BLaER1 treated with 17β-estradiol and CSF1 and Interleukin-3, amounts not matched to agents 10 nM and 100 nM (cell line): ENCODE results near the gene L3MBTL4.

ENCODE experiments used
- H3K27ac ChIP-seq, 11 experiments: shearing (Covaris generic); formaldehyde crosslinking; 2 replicates each; pipeline ENCODE4 v1.8.1; 2022
- H3K27me3 ChIP-seq, 11 experiments: shearing (Covaris generic); formaldehyde crosslinking; 2 replicates each; pipeline ENCODE4 v1.8.1; 2022
- H3K36me3 ChIP-seq, 11 experiments: shearing (Covaris generic); formaldehyde crosslinking; 2 replicates each; pipeline ENCODE4 v1.8.1; 2022
- H3K4me1 ChIP-seq, 10 experiments: shearing (Covaris generic); formaldehyde crosslinking; 2 replicates each; pipeline ENCODE4 v1.8.1; 2022
- H3K4me2 ChIP-seq, 11 experiments: shearing (Covaris generic); formaldehyde crosslinking; 2 replicates each; pipeline ENCODE4 v1.8.1; 2022
- H3K4me3 ChIP-seq, 10 experiments: shearing (Covaris generic); formaldehyde crosslinking; 2 replicates each; pipeline ENCODE4 v1.8.1; 2022
- H3K9ac ChIP-seq, 11 experiments: shearing (Covaris generic); formaldehyde crosslinking; 2 replicates each; pipeline ENCODE4 v1.8.1; 2022
- H3K9me3 ChIP-seq, 11 experiments: shearing (Covaris generic); formaldehyde crosslinking; replicated peaks in 1 of 11; 2 replicates each; pipeline ENCODE4 v1.8.1; 2022
- H4K20me1 ChIP-seq, 11 experiments: shearing (Covaris generic); formaldehyde crosslinking; 2 replicates each; pipeline ENCODE4 v1.8.1; 2022
- Cebpa-rat ChIP-seq, 11 experiments: shearing (Covaris generic); IDR thresholded peaks; 2 replicates each; pipeline ENCODE4 v1.8.1; 2022

Gene L3MBTL4

GRCh38 chr18:6210349-6211173 lies 204.2 kb downstream of the L3MBTL4 start:
- H4K20me1 ChIP-seq: no peaks in the 10 kb centered on the region
- no peaks in the 10 kb centered on the region for H3K27me3 ChIP-seq
- no peaks in the 10 kb centered on the region for H3K4me1 ChIP-seq
- H3K36me3 ChIP-seq: no peaks in the 10 kb centered on the region
- TF ChIP-seq Cebpa-rat (IDR thresholded peaks at IDR 0.05): no peak
- H3K9me3 ChIP-seq: no peaks in the 10 kb centered on the region
- H3K4me2 ChIP-seq: no peak overlapping the region
- no peak overlapping the region for H3K27ac ChIP-seq
- H3K4me3 ChIP-seq: no peak overlapping the region
- H3K9ac ChIP-seq: no peak overlapping the region

GRCh38 chr18:6207941-6208340 lies 206.8 kb downstream of the L3MBTL4 start:
- no peaks in the 10 kb centered on the region for H3K36me3 ChIP-seq
- no peak overlapping the region for H3K4me2 ChIP-seq
- no peak for TF ChIP-seq Cebpa-rat (IDR thresholded peaks at IDR 0.05)
- no peak overlapping the region for H3K4me3 ChIP-seq
- H4K20me1 ChIP-seq: no peaks in the 10 kb centered on the region
- no peaks in the 10 kb centered on the region for H3K4me1 ChIP-seq
- H3K9ac ChIP-seq: no peak overlapping the region
- H3K27me3 ChIP-seq: no peaks in the 10 kb centered on the region
- H3K27ac ChIP-seq: no peak overlapping the region
- no peaks in the 10 kb centered on the region for H3K9me3 ChIP-seq

- Histone ChIP-seq H3K9me3 (no peaks in the 10 kb centered on the region), H3K9ac (no peak overlapping the region), H4K20me1 (no peaks in the 10 kb centered on the region), H3K4me1 (no peaks in the 10 kb centered on the region), H3K27ac (no peak overlapping the region), H3K27me3 (no peaks in the 10 kb centered on the region), H3K36me3 (no peaks in the 10 kb centered on the region), H3K4me2 (no peak overlapping the region), H3K4me3 (no peak overlapping the region)
- TF ChIP-seq Cebpa-rat (IDR thresholded peaks at IDR 0.05): no peak
These were observed 207.6 kb downstream of the L3MBTL4 start for GRCh38 chr18:6207116-6207515.

GRCh38 chr18:6205706-6206105 lies 209.0 kb downstream of the L3MBTL4 start:
- no peak for TF ChIP-seq Cebpa-rat (IDR thresholded peaks at IDR 0.05)
- Histone ChIP-seq H3K9me3 (no peaks in the 10 kb centered on the region), H3K4me2 (no peak overlapping the region), H3K9ac (no peak overlapping the region), H4K20me1 (no peaks in the 10 kb centered on the region), H3K27me3 (no peaks in the 10 kb centered on the region), H3K4me1 (no peaks in the 10 kb centered on the region), H3K4me3 (no peak overlapping the region), H3K36me3 (no peaks in the 10 kb centered on the region), H3K27ac (no peak overlapping the region)

GRCh38 chr18:6204476-6204875 lies 210.2 kb downstream of the L3MBTL4 start:
- Histone ChIP-seq H3K4me2 (no peak overlapping the region), H4K20me1 (no peaks in the 10 kb centered on the region), H3K27me3 (no peaks in the 10 kb centered on the region), H3K9ac (no peak overlapping the region), H3K27ac (no peak overlapping the region), H3K4me3 (no peak overlapping the region), H3K9me3 (no peaks in the 10 kb centered on the region), H3K4me1 (no peaks in the 10 kb centered on the region), H3K36me3 (no peaks in the 10 kb centered on the region)
- TF ChIP-seq Cebpa-rat (IDR thresholded peaks at IDR 0.05): no peak

- TF ChIP-seq Cebpa-rat (IDR thresholded peaks at IDR 0.05): no peak
- Histone ChIP-seq H3K4me1 (no peaks in the 10 kb centered on the region), H3K27me3 (no peaks in the 10 kb centered on the region), H3K9ac (no peak overlapping the region), H3K9me3 (no peaks in the 10 kb centered on the region), H3K27ac (no peak overlapping the region), H3K36me3 (no peaks in the 10 kb centered on the region), H3K4me3 (no peak overlapping the region), H3K4me2 (no peak overlapping the region), H4K20me1 (no peaks in the 10 kb centered on the region)
These were observed 210.9 kb downstream of the L3MBTL4 start for GRCh38 chr18:6203791-6204190.

- Histone ChIP-seq H3K4me3 (no peak overlapping the region), H3K27me3 (no peaks in the 10 kb centered on the region), H3K36me3 (no peaks in the 10 kb centered on the region), H3K4me2 (no peak overlapping the region), H3K9ac (no peak overlapping the region), H3K4me1 (no peaks in the 10 kb centered on the region), H3K9me3 (peaks cover 0 to under 1% (median 0%) of the 10 kb centered on the region in 11 experiments; a peak in 1 of 22 replicates), H3K27ac (no peak overlapping the region), H4K20me1 (no peaks in the 10 kb centered on the region)
- no peak for TF ChIP-seq Cebpa-rat (IDR thresholded peaks at IDR 0.05)
These were observed 211.8 kb downstream of the L3MBTL4 start for GRCh38 chr18:6202861-6203260.

- TF ChIP-seq Cebpa-rat (IDR thresholded peaks at IDR 0.05): no peak
- Histone ChIP-seq H3K4me3 (no peak overlapping the region), H3K36me3 (no peaks in the 10 kb centered on the region), H3K27me3 (no peaks in the 10 kb centered on the region), H3K4me2 (no peak overlapping the region), H3K9me3 (peaks cover 0 to 7% (median 0%) of the 10 kb centered on the region in 11 experiments; a peak in 5 of 22 replicates), H4K20me1 (no peaks in the 10 kb centered on the region), H3K9ac (no peak overlapping the region), H3K4me1 (no peaks in the 10 kb centered on the region), H3K27ac (no peak overlapping the region)
These were observed 214.4 kb downstream of the L3MBTL4 start for GRCh38 chr18:6200204-6200774.

- Histone ChIP-seq H3K4me1 (no peaks in the 10 kb centered on the region), H3K4me3 (no peak overlapping the region), H4K20me1 (no peaks in the 10 kb centered on the region), H3K36me3 (no peaks in the 10 kb centered on the region), H3K9me3 (peaks cover 0 to 7% (median 0%) of the 10 kb centered on the region in 11 experiments; a peak in 5 of 22 replicates), H3K9ac (no peak overlapping the region), H3K27me3 (no peaks in the 10 kb centered on the region), H3K4me2 (no peak overlapping the region), H3K27ac (no peak overlapping the region)
- no peak for TF ChIP-seq Cebpa-rat (IDR thresholded peaks at IDR 0.05)
These were observed 214.9 kb downstream of the L3MBTL4 start for GRCh38 chr18:6199777-6200176.

- no peaks in the 10 kb centered on the region for H3K36me3 ChIP-seq
- peaks cover 0 to 7% (median 0%) of the 10 kb centered on the region in 11 experiments; a peak in 5 of 22 replicates for H3K9me3 ChIP-seq
- H3K27ac ChIP-seq: no peak overlapping the region
- no peaks in the 10 kb centered on the region for H3K27me3 ChIP-seq
- no peak overlapping the region for H3K4me2 ChIP-seq
- H4K20me1 ChIP-seq: no peaks in the 10 kb centered on the region
- TF ChIP-seq Cebpa-rat (IDR thresholded peaks at IDR 0.05): no peak
- H3K4me3 ChIP-seq: no peak overlapping the region
- no peak overlapping the region for H3K9ac ChIP-seq
- no peaks in the 10 kb centered on the region for H3K4me1 ChIP-seq
These were observed 216.1 kb downstream of the L3MBTL4 start for GRCh38 chr18:6198585-6198984.
